ENCODE data around the gene SLC49A3. TPM values are rescaled to one million over a fixed set of nuclear protein-coding genes. Genes with fewer than 3 reads are reported as not detected.

SLC49A3 gene
- total and polyA plus RNA-seq, 2 experiments from 2014 or later: 1.3 to 3.7 TPM

DNA sequence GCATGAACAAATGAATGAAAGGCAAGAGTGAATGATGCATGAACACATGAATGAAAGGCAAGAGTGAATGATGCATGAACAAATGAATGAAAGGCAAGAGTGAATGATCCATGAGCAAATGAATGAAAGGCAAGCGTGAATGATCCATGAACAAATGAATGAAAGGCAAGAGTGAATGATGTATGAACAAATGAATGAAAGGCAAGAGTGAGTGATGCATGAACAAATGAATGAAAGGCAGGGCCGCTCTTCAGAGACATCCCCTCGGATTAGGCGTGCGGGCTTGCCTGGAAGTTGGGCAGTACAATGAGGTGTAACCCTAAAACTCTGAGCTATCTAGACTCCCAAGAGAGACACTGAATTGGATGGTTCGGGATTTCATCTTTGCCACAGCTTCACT is 20.4 kb upstream of the SLC49A3 start:
- Histone ChIP-seq H3K4me3 (no peak overlapping the region), H3F3A (replicated peaks; ENCODE audit: low read depth) (no peaks in the 10 kb centered on the region), H3K27me3 (ENCODE audit: insufficient read depth) (peaks cover 6% of the 10 kb centered on the region; the same call in 1 of the 2 replicates), H3K27ac (ENCODE audit: low read depth) (no peak overlapping the region), H3K36me3 (ENCODE audit: insufficient read depth) (0 out of 2 replicates have a peak, but pooled peaks cover 3% of the 10 kb centered on the region), H3K79me2 (replicated peaks; ENCODE audit: insufficient read depth) (peaks cover 63% of the 10 kb centered on the region), H3K9me2 (ENCODE audit: insufficient read depth) (no peaks in the 10 kb centered on the region), H3K4me1 (ENCODE audit: insufficient read depth) (no peaks in the 10 kb centered on the region), H3K4me2 (no peak overlapping the region), H2AFZ (no peak overlapping the region), H4K20me1 (replicated peaks; ENCODE audit: insufficient read depth) (peaks cover 33% of the 10 kb centered on the region)
- ATAC-seq (no peak), DNase-seq (ENCODE audit: low spot score) (no peak)
- peaks cover 28% of the 10 kb centered on the region for H3K36me3 Mint-ChIP-seq (ENCODE audit: low read depth)
- no peaks in the 10 kb centered on the region for H3K9me3 Mint-ChIP-seq
- H3K4me3 Mint-ChIP-seq: no peak overlapping the region; the same call in 2 of the 3 replicates
- H3K27me3 Mint-ChIP-seq (ENCODE audit: insufficient read depth, low read depth, poor library complexity): peaks cover 2% of the 10 kb centered on the region
- H3K27ac Mint-ChIP-seq: no peak overlapping the region
- peaks cover 4% of the 10 kb centered on the region; the same call in 2 of the 3 replicates for H3K4me1 Mint-ChIP-seq
- TF ChIP-seq CREB1 (CRISPR knock-in tag; IDR thresholded peaks at IDR 0.05; ENCODE audit: low read depth) (no peak), STAT1 (IDR thresholded peaks at IDR 0.05; ENCODE audit: unreplicated experiment) (no peak), NANOG (IDR thresholded peaks at IDR 0.05; ENCODE audit: borderline replicate concordance) (no peak), JUNB (IDR thresholded peaks at IDR 0.05; ENCODE audit: unreplicated experiment) (no peak), POLR2AphosphoS5 (IDR thresholded peaks at IDR 0.05; ENCODE audit: low read depth) (no peak), ZNF114 (CRISPR knock-in tag; IDR thresholded peaks at IDR 0.05) (no peak), EZH2 (IDR thresholded peaks at IDR 0.05; ENCODE audit: low read depth, unreplicated experiment) (no peak), EZH2phosphoT487 (IDR thresholded peaks at IDR 0.05; ENCODE audit: unreplicated experiment) (no peak), ZNF331 (CRISPR knock-in tag; IDR thresholded peaks at IDR 0.05; ENCODE audit: low read depth) (no peak)
- TF ChIP-seq, protein P1, sequence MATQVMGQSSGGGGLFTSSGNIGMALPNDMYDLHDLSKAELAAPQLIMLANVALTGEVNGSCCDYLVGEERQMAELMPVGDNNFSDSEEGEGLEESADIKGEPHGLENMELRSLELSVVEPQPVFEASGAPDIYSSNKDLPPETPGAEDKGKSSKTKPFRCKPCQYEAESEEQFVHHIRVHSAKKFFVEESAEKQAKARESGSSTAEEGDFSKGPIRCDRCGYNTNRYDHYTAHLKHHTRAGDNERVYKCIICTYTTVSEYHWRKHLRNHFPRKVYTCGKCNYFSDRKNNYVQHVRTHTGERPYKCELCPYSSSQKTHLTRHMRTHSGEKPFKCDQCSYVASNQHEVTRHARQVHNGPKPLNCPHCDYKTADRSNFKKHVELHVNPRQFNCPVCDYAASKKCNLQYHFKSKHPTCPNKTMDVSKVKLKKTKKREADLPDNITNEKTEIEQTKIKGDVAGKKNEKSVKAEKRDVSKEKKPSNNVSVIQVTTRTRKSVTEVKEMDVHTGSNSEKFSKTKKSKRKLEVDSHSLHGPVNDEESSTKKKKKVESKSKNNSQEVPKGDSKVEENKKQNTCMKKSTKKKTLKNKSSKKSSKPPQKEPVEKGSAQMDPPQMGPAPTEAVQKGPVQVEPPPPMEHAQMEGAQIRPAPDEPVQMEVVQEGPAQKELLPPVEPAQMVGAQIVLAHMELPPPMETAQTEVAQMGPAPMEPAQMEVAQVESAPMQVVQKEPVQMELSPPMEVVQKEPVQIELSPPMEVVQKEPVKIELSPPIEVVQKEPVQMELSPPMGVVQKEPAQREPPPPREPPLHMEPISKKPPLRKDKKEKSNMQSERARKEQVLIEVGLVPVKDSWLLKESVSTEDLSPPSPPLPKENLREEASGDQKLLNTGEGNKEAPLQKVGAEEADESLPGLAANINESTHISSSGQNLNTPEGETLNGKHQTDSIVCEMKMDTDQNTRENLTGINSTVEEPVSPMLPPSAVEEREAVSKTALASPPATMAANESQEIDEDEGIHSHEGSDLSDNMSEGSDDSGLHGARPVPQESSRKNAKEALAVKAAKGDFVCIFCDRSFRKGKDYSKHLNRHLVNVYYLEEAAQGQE (IDR thresholded peaks at IDR 0.05; ENCODE audit: unreplicated experiment): no peak
- TF ChIP-seq, protein P2, sequence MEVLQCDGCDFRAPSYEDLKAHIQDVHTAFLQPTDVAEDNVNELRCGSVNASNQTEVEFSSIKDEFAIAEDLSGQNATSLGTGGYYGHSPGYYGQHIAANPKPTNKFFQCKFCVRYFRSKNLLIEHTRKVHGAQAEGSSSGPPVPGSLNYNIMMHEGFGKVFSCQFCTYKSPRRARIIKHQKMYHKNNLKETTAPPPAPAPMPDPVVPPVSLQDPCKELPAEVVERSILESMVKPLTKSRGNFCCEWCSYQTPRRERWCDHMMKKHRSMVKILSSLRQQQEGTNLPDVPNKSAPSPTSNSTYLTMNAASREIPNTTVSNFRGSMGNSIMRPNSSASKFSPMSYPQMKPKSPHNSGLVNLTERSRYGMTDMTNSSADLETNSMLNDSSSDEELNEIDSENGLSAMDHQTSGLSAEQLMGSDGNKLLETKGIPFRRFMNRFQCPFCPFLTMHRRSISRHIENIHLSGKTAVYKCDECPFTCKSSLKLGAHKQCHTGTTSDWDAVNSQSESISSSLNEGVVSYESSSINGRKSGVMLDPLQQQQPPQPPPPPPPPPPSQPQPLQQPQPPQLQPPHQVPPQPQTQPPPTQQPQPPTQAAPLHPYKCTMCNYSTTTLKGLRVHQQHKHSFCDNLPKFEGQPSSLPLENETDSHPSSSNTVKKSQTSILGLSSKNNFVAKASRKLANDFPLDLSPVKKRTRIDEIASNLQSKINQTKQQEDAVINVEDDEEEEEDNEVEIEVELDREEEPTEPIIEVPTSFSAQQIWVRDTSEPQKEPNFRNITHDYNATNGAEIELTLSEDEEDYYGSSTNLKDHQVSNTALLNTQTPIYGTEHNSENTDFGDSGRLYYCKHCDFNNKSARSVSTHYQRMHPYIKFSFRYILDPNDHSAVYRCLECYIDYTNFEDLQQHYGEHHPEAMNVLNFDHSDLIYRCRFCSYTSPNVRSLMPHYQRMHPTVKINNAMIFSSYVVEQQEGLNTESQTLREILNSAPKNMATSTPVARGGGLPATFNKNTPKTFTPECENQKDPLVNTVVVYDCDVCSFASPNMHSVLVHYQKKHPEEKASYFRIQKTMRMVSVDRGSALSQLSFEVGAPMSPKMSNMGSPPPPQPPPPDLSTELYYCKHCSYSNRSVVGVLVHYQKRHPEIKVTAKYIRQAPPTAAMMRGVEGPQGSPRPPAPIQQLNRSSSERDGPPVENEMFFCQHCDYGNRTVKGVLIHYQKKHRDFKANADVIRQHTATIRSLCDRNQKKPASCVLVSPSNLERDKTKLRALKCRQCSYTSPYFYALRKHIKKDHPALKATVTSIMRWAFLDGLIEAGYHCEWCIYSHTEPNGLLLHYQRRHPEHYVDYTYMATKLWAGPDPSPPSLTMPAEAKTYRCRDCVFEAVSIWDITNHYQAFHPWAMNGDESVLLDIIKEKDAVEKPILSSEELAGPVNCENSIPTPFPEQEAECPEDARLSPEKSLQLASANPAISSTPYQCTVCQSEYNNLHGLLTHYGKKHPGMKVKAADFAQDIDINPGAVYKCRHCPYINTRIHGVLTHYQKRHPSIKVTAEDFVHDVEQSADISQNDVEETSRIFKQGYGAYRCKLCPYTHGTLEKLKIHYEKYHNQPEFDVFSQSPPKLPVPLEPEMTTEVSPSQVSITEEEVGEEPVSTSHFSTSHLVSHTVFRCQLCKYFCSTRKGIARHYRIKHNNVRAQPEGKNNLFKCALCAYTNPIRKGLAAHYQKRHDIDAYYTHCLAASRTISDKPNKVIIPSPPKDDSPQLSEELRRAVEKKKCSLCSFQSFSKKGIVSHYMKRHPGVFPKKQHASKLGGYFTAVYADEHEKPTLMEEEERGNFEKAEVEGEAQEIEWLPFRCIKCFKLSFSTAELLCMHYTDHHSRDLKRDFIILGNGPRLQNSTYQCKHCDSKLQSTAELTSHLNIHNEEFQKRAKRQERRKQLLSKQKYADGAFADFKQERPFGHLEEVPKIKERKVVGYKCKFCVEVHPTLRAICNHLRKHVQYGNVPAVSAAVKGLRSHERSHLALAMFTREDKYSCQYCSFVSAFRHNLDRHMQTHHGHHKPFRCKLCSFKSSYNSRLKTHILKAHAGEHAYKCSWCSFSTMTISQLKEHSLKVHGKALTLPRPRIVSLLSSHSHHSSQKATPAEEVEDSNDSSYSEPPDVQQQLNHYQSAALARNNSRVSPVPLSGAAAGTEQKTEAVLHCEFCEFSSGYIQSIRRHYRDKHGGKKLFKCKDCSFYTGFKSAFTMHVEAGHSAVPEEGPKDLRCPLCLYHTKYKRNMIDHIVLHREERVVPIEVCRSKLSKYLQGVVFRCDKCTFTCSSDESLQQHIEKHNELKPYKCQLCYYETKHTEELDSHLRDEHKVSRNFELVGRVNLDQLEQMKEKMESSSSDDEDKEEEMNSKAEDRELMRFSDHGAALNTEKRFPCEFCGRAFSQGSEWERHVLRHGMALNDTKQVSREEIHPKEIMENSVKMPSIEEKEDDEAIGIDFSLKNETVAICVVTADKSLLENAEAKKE (CRISPR knock-in tag; IDR thresholded peaks at IDR 0.05): no peak
- TF ChIP-seq, protein P3, sequence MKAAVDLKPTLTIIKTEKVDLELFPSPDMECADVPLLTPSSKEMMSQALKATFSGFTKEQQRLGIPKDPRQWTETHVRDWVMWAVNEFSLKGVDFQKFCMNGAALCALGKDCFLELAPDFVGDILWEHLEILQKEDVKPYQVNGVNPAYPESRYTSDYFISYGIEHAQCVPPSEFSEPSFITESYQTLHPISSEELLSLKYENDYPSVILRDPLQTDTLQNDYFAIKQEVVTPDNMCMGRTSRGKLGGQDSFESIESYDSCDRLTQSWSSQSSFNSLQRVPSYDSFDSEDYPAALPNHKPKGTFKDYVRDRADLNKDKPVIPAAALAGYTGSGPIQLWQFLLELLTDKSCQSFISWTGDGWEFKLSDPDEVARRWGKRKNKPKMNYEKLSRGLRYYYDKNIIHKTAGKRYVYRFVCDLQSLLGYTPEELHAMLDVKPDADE (IDR thresholded peaks at IDR 0.05): no peak
- TF ChIP-seq, protein P4, sequence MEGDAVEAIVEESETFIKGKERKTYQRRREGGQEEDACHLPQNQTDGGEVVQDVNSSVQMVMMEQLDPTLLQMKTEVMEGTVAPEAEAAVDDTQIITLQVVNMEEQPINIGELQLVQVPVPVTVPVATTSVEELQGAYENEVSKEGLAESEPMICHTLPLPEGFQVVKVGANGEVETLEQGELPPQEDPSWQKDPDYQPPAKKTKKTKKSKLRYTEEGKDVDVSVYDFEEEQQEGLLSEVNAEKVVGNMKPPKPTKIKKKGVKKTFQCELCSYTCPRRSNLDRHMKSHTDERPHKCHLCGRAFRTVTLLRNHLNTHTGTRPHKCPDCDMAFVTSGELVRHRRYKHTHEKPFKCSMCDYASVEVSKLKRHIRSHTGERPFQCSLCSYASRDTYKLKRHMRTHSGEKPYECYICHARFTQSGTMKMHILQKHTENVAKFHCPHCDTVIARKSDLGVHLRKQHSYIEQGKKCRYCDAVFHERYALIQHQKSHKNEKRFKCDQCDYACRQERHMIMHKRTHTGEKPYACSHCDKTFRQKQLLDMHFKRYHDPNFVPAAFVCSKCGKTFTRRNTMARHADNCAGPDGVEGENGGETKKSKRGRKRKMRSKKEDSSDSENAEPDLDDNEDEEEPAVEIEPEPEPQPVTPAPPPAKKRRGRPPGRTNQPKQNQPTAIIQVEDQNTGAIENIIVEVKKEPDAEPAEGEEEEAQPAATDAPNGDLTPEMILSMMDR (conservative IDR thresholded peaks at IDR 0.05; ENCODE audit: low read depth in 2 of 2): no peak
